ENCODE results near the gene CEP135. TPM values are rescaled to one million over a fixed set of nuclear protein-coding genes. Genes with fewer than 3 reads are reported as not detected.

The CEP135 gene
- total RNA-seq, 1 donor from 2014 or later = 5.6 TPM

GRCh38 chr4:56028165-56028564 is 79.4 kb downstream of the CEP135 start:
- Histone ChIP-seq H3K27me3 (ENCODE audit: control insufficient read depth, insufficient read depth, low read length) (no peaks in the 10 kb centered on the region), H3K4me3 (ENCODE audit: low read depth, low read length) (no peak overlapping the region), H3K36me3 (ENCODE audit: control insufficient read depth, insufficient read depth, low read length) (no peaks in the 10 kb centered on the region)
- DNase-seq (ENCODE audit: low read depth) = no peak
- no peak for TF ChIP-seq CTCF (IDR thresholded peaks at IDR 0.05; ENCODE audit: insufficient read depth, low read length, poor library complexity, severe bottlenecking)

- no peak for TF ChIP-seq CTCF (IDR thresholded peaks at IDR 0.05; ENCODE audit: insufficient read depth, low read length, poor library complexity, severe bottlenecking)
- H3K36me3 ChIP-seq (ENCODE audit: control insufficient read depth, insufficient read depth, low read length) = no peaks in the 10 kb centered on the region
- DNase-seq (ENCODE audit: low read depth) = no peak
- H3K27me3 ChIP-seq (ENCODE audit: control insufficient read depth, insufficient read depth, low read length) = no peaks in the 10 kb centered on the region
- no peak overlapping the region for H3K4me3 ChIP-seq (ENCODE audit: low read depth, low read length)
Measured at GRCh38 chr4:56038487-56039162, 89.9 kb downstream of the CEP135 start.

GRCh38 chr4:56040842-56041241 is 92.1 kb downstream of the CEP135 start:
- H3K36me3 ChIP-seq (ENCODE audit: control insufficient read depth, insufficient read depth, low read length) = no peaks in the 10 kb centered on the region

GRCh38 chr4:56042225-56042624 is 93.5 kb downstream of the CEP135 start:
- no peaks in the 10 kb centered on the region for H3K27me3 ChIP-seq (ENCODE audit: control insufficient read depth, insufficient read depth, low read length)
- no peak for TF ChIP-seq CTCF (IDR thresholded peaks at IDR 0.05; ENCODE audit: insufficient read depth, low read length, poor library complexity, severe bottlenecking)
- no peak for DNase-seq (ENCODE audit: low read depth)

More at GRCh38 chr4:56040842-56041241, 92.1 kb downstream of the CEP135 start:
- H3K27me3 ChIP-seq (ENCODE audit: control insufficient read depth, insufficient read depth, low read length) = no peaks in the 10 kb centered on the region
- DNase-seq (ENCODE audit: low read depth) = no peak
- no peak for TF ChIP-seq CTCF (IDR thresholded peaks at IDR 0.05; ENCODE audit: insufficient read depth, low read length, poor library complexity, severe bottlenecking)
- no peak overlapping the region for H3K4me3 ChIP-seq (ENCODE audit: low read depth, low read length)

GRCh38 chr4:56048383-56048701 is 99.6 kb downstream of the CEP135 start:
- H3K27me3 ChIP-seq (ENCODE audit: control insufficient read depth, insufficient read depth, low read length) = no peaks in the 10 kb centered on the region
- no peak for TF ChIP-seq CTCF (IDR thresholded peaks at IDR 0.05; ENCODE audit: insufficient read depth, low read length, poor library complexity, severe bottlenecking)
- no peaks in the 10 kb centered on the region for H3K36me3 ChIP-seq (ENCODE audit: control insufficient read depth, insufficient read depth, low read length)
- H3K4me3 ChIP-seq (ENCODE audit: low read depth, low read length) = peak overlapping the region; percentile 63
- no peak for DNase-seq (ENCODE audit: low read depth)

More at GRCh38 chr4:56042225-56042624, 93.5 kb downstream of the CEP135 start:
- H3K36me3 ChIP-seq (ENCODE audit: control insufficient read depth, insufficient read depth, low read length) = no peaks in the 10 kb centered on the region
- H3K4me3 ChIP-seq (ENCODE audit: low read depth, low read length) = no peak overlapping the region
